PFSK-1 (cell line): ENCODE results near the gene ANAPC7.

Experiments used
- POLR2AphosphoS5 ChIP-seq: IDR thresholded peaks from 2 replicates; pipeline ENCODE4 v1.6.1; 2012; ENCODE audit warnings: low read depth, mild to moderate bottlenecking, control low read depth, low read length, moderate library complexity
- TF ChIP-seq, protein P1 (sequence below), 2 experiments: IDR thresholded peaks; 2 replicates each; pipeline versions ENCODE4 v1.6.1 to v1.8.0; 2011 to 2012; ENCODE audit warnings: low read depth in 2 of 2, low read length in 2 of 2, control low read depth in 1 of 2, inconsistent platforms in 1 of 2, mild to moderate bottlenecking in 1 of 2, moderate library complexity in 1 of 2; ENCODE audit not compliant: insufficient read depth in 1 of 2

DNA sequence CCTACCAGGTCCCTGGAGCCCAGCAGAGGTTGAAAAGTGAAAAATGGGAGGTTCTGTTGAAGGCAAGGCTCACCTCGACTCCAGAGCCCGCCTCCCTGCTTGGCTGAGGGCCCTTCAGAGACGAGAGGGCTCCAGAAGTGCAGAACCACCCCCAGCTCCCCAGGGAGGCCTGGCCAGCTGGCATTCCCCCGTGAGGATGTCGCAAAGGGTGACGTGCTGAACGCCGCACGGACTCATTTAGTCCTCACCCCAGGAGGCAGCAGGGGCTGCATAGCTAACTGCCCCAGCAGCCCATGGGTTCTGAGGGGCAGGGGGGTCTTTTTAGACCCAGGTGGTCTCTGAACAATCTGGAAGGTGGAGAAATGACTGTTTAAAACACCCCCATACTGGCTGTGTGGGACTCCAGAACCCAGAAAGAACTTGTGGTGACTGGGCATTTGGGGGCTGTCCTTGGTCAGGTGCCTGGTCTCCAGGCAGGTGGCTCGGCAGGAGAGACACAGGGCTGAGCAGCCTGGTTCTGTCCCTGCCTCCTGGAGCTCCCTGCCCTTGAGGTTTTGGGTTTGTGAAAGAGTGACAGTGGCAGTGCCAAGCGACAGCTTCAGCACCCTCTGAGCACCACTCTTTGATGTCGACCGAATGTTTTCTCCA lies 32.0 kb downstream of the ANAPC7 start:
- TF ChIP-seq, protein P1, sequence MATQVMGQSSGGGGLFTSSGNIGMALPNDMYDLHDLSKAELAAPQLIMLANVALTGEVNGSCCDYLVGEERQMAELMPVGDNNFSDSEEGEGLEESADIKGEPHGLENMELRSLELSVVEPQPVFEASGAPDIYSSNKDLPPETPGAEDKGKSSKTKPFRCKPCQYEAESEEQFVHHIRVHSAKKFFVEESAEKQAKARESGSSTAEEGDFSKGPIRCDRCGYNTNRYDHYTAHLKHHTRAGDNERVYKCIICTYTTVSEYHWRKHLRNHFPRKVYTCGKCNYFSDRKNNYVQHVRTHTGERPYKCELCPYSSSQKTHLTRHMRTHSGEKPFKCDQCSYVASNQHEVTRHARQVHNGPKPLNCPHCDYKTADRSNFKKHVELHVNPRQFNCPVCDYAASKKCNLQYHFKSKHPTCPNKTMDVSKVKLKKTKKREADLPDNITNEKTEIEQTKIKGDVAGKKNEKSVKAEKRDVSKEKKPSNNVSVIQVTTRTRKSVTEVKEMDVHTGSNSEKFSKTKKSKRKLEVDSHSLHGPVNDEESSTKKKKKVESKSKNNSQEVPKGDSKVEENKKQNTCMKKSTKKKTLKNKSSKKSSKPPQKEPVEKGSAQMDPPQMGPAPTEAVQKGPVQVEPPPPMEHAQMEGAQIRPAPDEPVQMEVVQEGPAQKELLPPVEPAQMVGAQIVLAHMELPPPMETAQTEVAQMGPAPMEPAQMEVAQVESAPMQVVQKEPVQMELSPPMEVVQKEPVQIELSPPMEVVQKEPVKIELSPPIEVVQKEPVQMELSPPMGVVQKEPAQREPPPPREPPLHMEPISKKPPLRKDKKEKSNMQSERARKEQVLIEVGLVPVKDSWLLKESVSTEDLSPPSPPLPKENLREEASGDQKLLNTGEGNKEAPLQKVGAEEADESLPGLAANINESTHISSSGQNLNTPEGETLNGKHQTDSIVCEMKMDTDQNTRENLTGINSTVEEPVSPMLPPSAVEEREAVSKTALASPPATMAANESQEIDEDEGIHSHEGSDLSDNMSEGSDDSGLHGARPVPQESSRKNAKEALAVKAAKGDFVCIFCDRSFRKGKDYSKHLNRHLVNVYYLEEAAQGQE (IDR thresholded peaks at IDR 0.05; ENCODE audit: insufficient read depth in 1 of 2, low read depth in 2 of 2, low read length in 2 of 2) = no peak
- TF ChIP-seq POLR2AphosphoS5 = no peak; the same call in 1 of the 2 replicates
